ENCODE measurements around the gene FAM81A. TPM values are rescaled to one million over a fixed set of nuclear protein-coding genes. Genes with fewer than 3 reads are reported as not detected.
A peak's percentile ranks its signal among the peaks of the same experiment; 100 is the strongest.

The FAM81A gene
- total RNA-seq, 4 donors from 2014 or later = 1.3 to 2.3 (median 2.1) TPM

DNA sequence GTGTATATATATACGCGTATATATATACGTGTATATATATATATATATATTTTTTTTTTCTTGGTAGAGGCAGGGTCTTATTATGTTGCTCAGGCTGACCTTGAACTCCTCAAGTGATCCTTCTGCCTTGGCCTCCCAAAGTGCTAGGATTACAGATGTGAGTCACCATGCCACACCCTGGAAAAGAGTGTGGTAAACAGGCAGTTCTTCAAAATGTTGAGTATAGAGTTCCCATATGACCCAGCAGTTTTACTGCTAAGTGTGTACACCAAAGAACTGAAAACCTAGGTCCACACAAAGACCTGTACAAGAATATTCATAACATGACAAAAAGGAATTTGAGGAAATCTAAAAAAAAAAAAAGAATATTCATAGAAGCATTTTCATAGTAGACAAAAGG is 101.8 kb downstream of the FAM81A start:
- WGBS, 2 donors = 63 to 78% methylated on average over 3 of the region's 3 CpGs
- intact Hi-C loops (cut with DNase I; ENCODE audit: low total_unique reads) = no loop called here
- TF ChIP-seq, protein P1, sequence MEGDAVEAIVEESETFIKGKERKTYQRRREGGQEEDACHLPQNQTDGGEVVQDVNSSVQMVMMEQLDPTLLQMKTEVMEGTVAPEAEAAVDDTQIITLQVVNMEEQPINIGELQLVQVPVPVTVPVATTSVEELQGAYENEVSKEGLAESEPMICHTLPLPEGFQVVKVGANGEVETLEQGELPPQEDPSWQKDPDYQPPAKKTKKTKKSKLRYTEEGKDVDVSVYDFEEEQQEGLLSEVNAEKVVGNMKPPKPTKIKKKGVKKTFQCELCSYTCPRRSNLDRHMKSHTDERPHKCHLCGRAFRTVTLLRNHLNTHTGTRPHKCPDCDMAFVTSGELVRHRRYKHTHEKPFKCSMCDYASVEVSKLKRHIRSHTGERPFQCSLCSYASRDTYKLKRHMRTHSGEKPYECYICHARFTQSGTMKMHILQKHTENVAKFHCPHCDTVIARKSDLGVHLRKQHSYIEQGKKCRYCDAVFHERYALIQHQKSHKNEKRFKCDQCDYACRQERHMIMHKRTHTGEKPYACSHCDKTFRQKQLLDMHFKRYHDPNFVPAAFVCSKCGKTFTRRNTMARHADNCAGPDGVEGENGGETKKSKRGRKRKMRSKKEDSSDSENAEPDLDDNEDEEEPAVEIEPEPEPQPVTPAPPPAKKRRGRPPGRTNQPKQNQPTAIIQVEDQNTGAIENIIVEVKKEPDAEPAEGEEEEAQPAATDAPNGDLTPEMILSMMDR (IDR thresholded peaks at IDR 0.05) = no peak
- TF ChIP-seq POLR2A (IDR thresholded peaks at IDR 0.05) = no peak
- H3K4me3 ChIP-seq (ENCODE audit: low read depth, poor library complexity, severe bottlenecking) = no peak overlapping the region
- peak in 1 of 2 donors; percentile 34 for DNase-seq (ENCODE audit: low spot score in 2 of 2)

DNA sequence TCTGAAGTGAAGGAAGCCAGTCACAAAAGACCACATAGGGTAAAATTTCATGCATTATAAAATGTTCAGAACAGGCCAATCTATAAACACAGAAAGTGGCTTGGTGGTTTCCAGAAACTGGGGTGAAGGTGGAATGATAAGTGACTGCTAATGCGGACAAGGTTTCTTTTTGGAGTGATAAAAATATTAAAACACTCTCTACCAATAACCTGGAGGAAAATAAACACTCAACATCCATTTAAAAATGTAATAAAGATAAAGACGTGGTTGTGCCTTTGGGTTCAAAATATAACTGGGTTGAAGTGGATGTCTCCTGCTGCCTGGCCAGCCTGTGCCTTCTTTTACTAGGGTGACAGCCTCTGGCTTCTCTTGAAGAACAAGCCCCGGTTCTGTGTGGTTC is 102.7 kb downstream of the FAM81A start:
- no peak overlapping the region for H3K4me3 ChIP-seq (ENCODE audit: low read depth, poor library complexity, severe bottlenecking)
- peak in 1 of 2 donors; percentile 3 for DNase-seq (ENCODE audit: low spot score in 2 of 2)
- TF ChIP-seq, protein P1 (IDR thresholded peaks at IDR 0.05) = no peak
- no peak for TF ChIP-seq POLR2A (IDR thresholded peaks at IDR 0.05)
- intact Hi-C loops (cut with DNase I; ENCODE audit: low total_unique reads) = no loop called here
- WGBS, 2 donors = 86 to 88% methylated on average over 3 of the region's 3 CpGs

DNA sequence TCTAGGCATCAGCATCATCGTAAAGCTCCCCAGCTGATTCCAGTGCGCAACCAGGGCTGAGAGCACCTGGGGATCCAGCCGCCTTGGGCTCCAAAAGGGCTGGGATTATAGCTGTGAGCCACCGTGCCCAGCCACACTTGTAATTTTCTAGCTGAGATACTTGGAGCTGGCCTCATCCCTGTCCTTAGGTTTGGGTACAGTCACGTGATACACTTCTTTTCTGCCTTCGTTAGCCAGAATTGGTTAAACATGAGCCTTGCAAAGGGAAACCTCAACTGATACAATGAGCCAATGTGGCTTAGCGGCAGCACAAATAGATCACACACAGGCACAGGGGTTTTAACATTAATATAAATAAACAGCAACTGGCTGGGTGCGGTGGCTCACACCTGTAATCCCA is 103.8 kb downstream of the FAM81A start:
- DNase-seq (ENCODE audit: low spot score in 2 of 2) = peak in 1 of 2 donors; percentile 21
- intact Hi-C loops (cut with DNase I; ENCODE audit: low total_unique reads) = no loop called here
- 75 to 86% methylated on average over 8 of the region's 8 CpGs for WGBS, 2 donors
- no peak overlapping the region for H3K4me3 ChIP-seq (ENCODE audit: low read depth, poor library complexity, severe bottlenecking)
- no peak for TF ChIP-seq POLR2A (IDR thresholded peaks at IDR 0.05)
- TF ChIP-seq, protein P1 (IDR thresholded peaks at IDR 0.05) = no peak

DNA sequence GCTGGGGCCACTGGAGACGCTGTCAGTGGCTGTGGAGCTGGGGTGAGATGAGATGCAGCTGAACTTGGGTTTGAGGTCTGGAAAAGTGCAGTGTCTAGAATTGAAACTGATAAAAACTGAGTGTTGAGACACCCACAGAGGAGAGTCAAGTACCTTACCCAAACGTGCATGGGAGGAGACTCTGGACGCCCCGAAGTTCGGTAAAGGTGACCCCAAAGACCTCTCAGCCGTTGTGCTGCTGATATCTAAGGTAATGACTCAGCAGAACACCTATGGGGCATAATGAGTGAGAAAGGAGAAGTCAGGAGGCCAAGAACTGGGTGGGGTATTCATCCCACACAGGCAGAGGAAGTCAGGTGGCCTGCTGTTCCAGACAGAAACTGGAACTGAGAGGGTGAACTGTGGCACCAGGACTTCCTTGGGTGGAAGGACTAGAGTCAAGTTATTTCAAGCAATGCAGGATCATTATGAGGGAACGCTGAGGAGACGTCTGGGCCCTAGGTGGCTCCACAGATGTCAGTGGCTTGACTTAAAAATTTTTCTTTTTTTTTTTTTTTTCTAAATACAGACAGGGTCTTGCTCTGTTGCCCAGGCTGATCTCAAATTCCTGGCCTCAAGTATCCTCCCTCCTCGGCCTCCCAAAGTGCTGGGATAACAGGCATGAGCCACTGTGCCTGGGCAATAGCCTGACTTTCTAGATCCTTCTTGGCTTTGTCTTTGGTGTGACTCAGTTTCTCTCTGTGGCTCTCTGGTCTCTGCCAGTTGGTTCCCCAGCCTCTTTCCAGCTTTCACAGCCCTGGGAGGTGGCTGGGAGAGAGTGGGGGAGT is 105.9 kb downstream of the FAM81A start:
- TF ChIP-seq, protein P1 (IDR thresholded peaks at IDR 0.05) = no peak
- no peak for TF ChIP-seq POLR2A (IDR thresholded peaks at IDR 0.05)
- no peak for DNase-seq (ENCODE audit: low spot score in 2 of 2)
- no peak overlapping the region for H3K4me3 ChIP-seq (ENCODE audit: low read depth, poor library complexity, severe bottlenecking)
- intact Hi-C loops (cut with DNase I; ENCODE audit: low total_unique reads) = no loop called here
- WGBS, 2 donors = 65 to 78% methylated on average over 9 of the region's 9 CpGs

DNA sequence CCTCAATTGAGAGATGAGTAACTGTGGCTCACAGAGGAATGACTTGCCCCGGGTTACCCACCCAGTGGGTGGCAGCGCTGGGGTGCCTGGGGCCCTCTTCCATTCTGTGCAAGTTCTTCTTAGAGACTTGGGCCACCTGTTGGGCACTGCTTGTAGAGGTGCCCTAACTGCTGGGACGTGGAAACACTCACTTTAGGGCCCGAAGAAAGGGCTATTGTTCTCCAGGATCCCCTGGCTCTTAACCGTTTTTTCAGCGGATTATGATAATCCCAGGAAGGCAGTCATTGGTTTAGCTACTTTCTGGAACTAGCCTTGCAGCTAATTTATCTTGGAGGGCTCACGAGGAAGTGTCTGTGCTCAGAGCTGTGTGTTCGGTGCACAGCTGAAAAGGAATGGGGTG is 107.6 kb downstream of the FAM81A start:
- DNase-seq (ENCODE audit: low spot score in 2 of 2) = no peak
- WGBS, 2 donors = 71 to 74% methylated on average over 8 of the region's 8 CpGs
- intact Hi-C loops (cut with DNase I; ENCODE audit: low total_unique reads) = no loop called here
- TF ChIP-seq, protein P1 (IDR thresholded peaks at IDR 0.05) = no peak
- no peak overlapping the region for H3K4me3 ChIP-seq (ENCODE audit: low read depth, poor library complexity, severe bottlenecking)
